Kasumi-1 (cell line): ENCODE measurements around the gene KRT85.

ENCODE experiments used
- DNase-seq, 2 experiments: peaks; one replicate each; lab custom pipeline; 2025; lab: John Stamatoyannopoulos, UW

KRT85 gene

GRCh38 chr12:52367876-52368275, 595 bp upstream of the KRT85 start:
- DNase-seq = no peak

- no peak for DNase-seq
These were observed 2.3 kb downstream of the KRT85 start for GRCh38 chr12:52364901-52365489.

GRCh38 chr12:52364061-52364460, 3.2 kb downstream of the KRT85 start:
- no peak for DNase-seq

GRCh38 chr12:52363111-52363679, 4.1 kb downstream of the KRT85 start:
- DNase-seq = no peak

- no peak for DNase-seq
These were observed 5.1 kb downstream of the KRT85 start for GRCh38 chr12:52362118-52362726.

- no peak for DNase-seq
These were observed 5.7 kb downstream of the KRT85 start for GRCh38 chr12:52361553-52361952.

- no peak for DNase-seq
These were observed 6.5 kb downstream of the KRT85 start for GRCh38 chr12:52360663-52361271.

- no peak for DNase-seq
These were observed 7.1 kb downstream of the KRT85 start for GRCh38 chr12:52360106-52360662.

GRCh38 chr12:52359621-52360061, 7.6 kb downstream of the KRT85 start:
- no peak for DNase-seq

- DNase-seq = no peak
These were observed 8.5 kb downstream of the KRT85 start for GRCh38 chr12:52358575-52359350.

GRCh38 chr12:52356762-52357580, 10.3 kb downstream of the KRT85 start:
- no peak for DNase-seq

GRCh38 chr12:52356031-52356761, 11.1 kb downstream of the KRT85 start:
- DNase-seq = no peak

- no peak for DNase-seq
These were observed 12.1 kb downstream of the KRT85 start for GRCh38 chr12:52355176-52355575.

- DNase-seq = no peak
These were observed 13.1 kb downstream of the KRT85 start for GRCh38 chr12:52354200-52354599.

- DNase-seq = no peak
These were observed 13.5 kb downstream of the KRT85 start for GRCh38 chr12:52353766-52354165.

GRCh38 chr12:52352951-52353350, 14.3 kb downstream of the KRT85 start:
- DNase-seq = no peak

- DNase-seq = no peak
These were observed 15.9 kb downstream of the KRT85 start for GRCh38 chr12:52351196-52352059.

GRCh38 chr12:52350786-52351185, 16.5 kb downstream of the KRT85 start:
- no peak for DNase-seq

- no peak for DNase-seq
These were observed 17.2 kb downstream of the KRT85 start for GRCh38 chr12:52350021-52350620.
